PC-3 (cell line): Measurements from ENCODE around the gene C10orf143. TPM values are rescaled to one million over a fixed set of nuclear protein-coding genes. Genes with fewer than 3 reads are reported as not detected.

Source experiments
- ATAC-seq: fragments of 200-7000 bp; cut with Tn5 transposase; 2 replicates; pipeline ENCODE4 v1.9.1; 2020; ENCODE audit warnings: mild to moderate bottlenecking, moderate library complexity
- BruUV-seq: library from RNA; stranded (reverse); fragments of 400-500 nt; replicated peaks from 2 replicates; lab custom pipeline; 2021; lab: Mats Ljungman, UMichigan
- CTCF ChIA-PET: fragments of 300-600 bp; sonication (Branson Sonifier 250); formaldehyde crosslinking; loops from one replicate; lab custom pipeline; 2022; ENCODE audit warnings: antibody characterized with exemption; lab: Charles Lee
- POLR2A ChIA-PET: fragments of 300-600 bp; sonication (Branson Sonifier 250); formaldehyde crosslinking; loops from one replicate; lab custom pipeline; 2022; ENCODE audit warnings: antibody characterized with exemption; ENCODE audit not compliant: unreplicated experiment; lab: Charles Lee
- DNase-seq: peaks from one replicate; pipeline ENCODE4 v3.0.0-alpha.2; 2015
- H2AFZ ChIP-seq: fragments of 300-600 bp; sonication (generic); 2 replicates; pipeline ENCODE4 v1.6.0; 2016; ENCODE audit warnings: antibody characterized with exemption, low read length
- H3F3A ChIP-seq: fragments of 300-600 bp; sonication (generic); one replicate; pipeline ENCODE4 v1.6.0; 2017; ENCODE audit warnings: antibody characterized with exemption, low read length, control low read depth, mild to moderate bottlenecking; ENCODE audit not compliant: unreplicated experiment
- H3K27ac ChIP-seq: fragments of 300-600 bp; sonication (generic); 2 replicates; pipeline ENCODE4 v1.5.1; 2016; ENCODE audit warnings: mild to moderate bottlenecking, low read length
- H3K27me3 ChIP-seq: fragments of 300-600 bp; sonication (generic); 2 replicates; pipeline ENCODE4 v1.6.1; 2016; ENCODE audit warnings: low read length, mixed read lengths
- H3K36me3 ChIP-seq: fragments of 300-600 bp; sonication (generic); 2 replicates; pipeline ENCODE4 v1.6.1; 2016; ENCODE audit warnings: low read depth, mixed run types, low read length, mixed read lengths
- H3K4me1 ChIP-seq: fragments of 300-600 bp; sonication (generic); 2 replicates; pipeline ENCODE4 v1.5.1; 2016; ENCODE audit warnings: low read length; ENCODE audit not compliant: insufficient read depth
- H3K4me2 ChIP-seq: fragments of 300-600 bp; sonication (generic); 2 replicates; pipeline ENCODE4 v1.6.0; 2016; ENCODE audit warnings: low read length
- H3K4me3 ChIP-seq: fragments of 300-600 bp; sonication (generic); 2 replicates; pipeline ENCODE4 v1.5.1; 2016; ENCODE audit warnings: mild to moderate bottlenecking, low read length, mixed read lengths
- H3K79me2 ChIP-seq: fragments of 300-600 bp; sonication (generic); 2 replicates; pipeline ENCODE4 v1.6.1; 2017; ENCODE audit warnings: low read length, mixed read lengths
- H3K9ac ChIP-seq: fragments of 300-600 bp; sonication (generic); 2 replicates; pipeline ENCODE4 v1.6.0; 2016; ENCODE audit warnings: mild to moderate bottlenecking, low read length
- H3K9me2 ChIP-seq: fragments of 300-600 bp; sonication (generic); replicated peaks from 2 replicates; pipeline ENCODE4 v1.6.1; 2016; ENCODE audit warnings: mixed run types, low read length, mixed read lengths
- H3K9me3 ChIP-seq: fragments of 300-600 bp; sonication (generic); 2 replicates; pipeline ENCODE4 v1.6.1; 2016; ENCODE audit warnings: low read length, mixed read lengths
- H4K20me1 ChIP-seq: fragments of 300-600 bp; sonication (generic); 2 replicates; pipeline ENCODE4 v1.6.1; 2016; ENCODE audit warnings: low read length, mixed read lengths
- EZH2 ChIP-seq: fragments of 300-600 bp; sonication (generic); IDR thresholded peaks from one replicate; pipeline ENCODE4 v1.6.1; 2017; ENCODE audit warnings: antibody characterized with exemption, mild to moderate bottlenecking, low read length; ENCODE audit not compliant: unreplicated experiment
- EZH2phosphoT487 ChIP-seq: fragments of 300-600 bp; sonication (generic); IDR thresholded peaks from 2 replicates; pipeline ENCODE4 v1.6.1; 2018; ENCODE audit warnings: mild to moderate bottlenecking, antibody characterized with exemption, low read length, borderline replicate concordance
- intact Hi-C: fragments of 100-400 bp; cut with micrococcal nuclease; formaldehyde crosslinking; loops from 2 replicates; pipeline ENCODE4 v1.9.0; 2023
- total RNA-seq: library from RNA; depleted of rRNA; stranded (reverse); fragments of >200 nt; gene quantifications from 2 replicates; pipeline ENCODE4 v1.2.3, GENCODE V29; 2014
- TF ChIP-seq, protein P1 (sequence below): fragments of 300-600 bp; sonication (generic); conservative IDR thresholded peaks from 2 replicates; pipeline ENCODE4 v1.5.1; 2017; ENCODE audit warnings: antibody characterized with exemption, low read depth, mild to moderate bottlenecking, low read length

C10orf143 gene
- total RNA-seq, 1 experiment from 2014 or later: not detected

GRCh38 chr10:130062201-130062600, 48.4 kb downstream of the C10orf143 start:
- H3K9me3 ChIP-seq: no peaks in the 10 kb centered on the region
- CTCF ChIA-PET: no interaction called here
- intact Hi-C loops: no loop called here
- H3K79me2 ChIP-seq: no peaks in the 10 kb centered on the region
- no peak overlapping the region for H2AFZ ChIP-seq
- H3K9ac ChIP-seq: no peak overlapping the region
- TF ChIP-seq EZH2phosphoT487: no peak
- no peak overlapping the region for H3K4me3 ChIP-seq
- POLR2A ChIA-PET: interaction anchor here (0.6 kb wide), 1 partner anchor 48 kb away, joined by 3 read pairs; no protein-coding TSS in a partner anchor
- no peak overlapping the region for H3K4me2 ChIP-seq
- no peaks in the 10 kb centered on the region for H3K36me3 ChIP-seq
- no TSS peak for BruUV-seq
- no peaks in the 10 kb centered on the region for H4K20me1 ChIP-seq
- H3K27ac ChIP-seq: no peak overlapping the region
- DNase-seq (peak; percentile 28), ATAC-seq (peak; percentile 50)
- no peaks in the 10 kb centered on the region for H3K9me2 ChIP-seq
- H3F3A ChIP-seq: no peaks in the 10 kb centered on the region
- no peaks in the 10 kb centered on the region for H3K4me1 ChIP-seq
- H3K27me3 ChIP-seq: no peaks in the 10 kb centered on the region

DNA sequence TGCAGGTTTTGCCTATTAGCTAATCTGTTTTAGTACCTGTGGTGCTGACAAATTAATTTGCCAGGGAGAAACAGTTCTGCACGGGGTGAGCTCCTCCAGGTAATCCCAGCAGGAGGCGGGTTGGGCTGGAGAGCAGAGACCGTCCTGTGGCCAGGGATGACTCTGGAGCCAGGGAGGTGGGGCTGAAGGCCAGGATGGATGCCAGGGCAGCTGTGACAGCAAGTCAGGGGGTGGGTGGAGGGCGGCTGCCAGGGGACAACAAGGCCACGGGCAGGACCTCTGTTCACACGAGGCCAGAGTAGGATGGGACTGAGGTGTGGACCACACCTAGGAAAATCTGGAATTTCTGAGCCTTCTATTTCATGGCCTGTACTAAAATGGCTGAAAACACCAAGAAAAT, 48.9 kb downstream of the C10orf143 start:
- no peak for DNase-seq

DNA sequence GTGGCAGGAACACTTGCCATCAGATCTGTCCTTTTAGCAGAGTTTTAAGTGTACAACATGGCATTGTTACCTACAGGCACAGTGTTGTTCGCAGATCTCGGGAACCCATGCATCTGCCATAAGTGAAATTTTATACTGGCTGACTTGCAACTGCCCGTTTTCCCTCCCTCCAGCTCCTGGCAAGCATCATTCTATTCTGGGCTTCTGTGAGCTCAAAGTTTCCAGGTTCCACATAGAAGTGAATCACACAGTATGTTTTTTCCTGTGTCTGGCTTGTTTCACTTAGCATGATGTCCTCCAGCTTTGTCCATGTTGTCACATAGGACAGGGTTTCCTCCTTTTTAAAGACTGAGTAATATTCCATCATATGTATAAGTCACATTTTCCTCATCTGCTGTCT, 56.6 kb downstream of the C10orf143 start:
- Histone ChIP-seq H3K9ac (no peak overlapping the region), H3K36me3 (no peaks in the 10 kb centered on the region), H2AFZ (no peak overlapping the region), H3K4me2 (no peak overlapping the region), H3K79me2 (no peaks in the 10 kb centered on the region), H3K4me1 (no peaks in the 10 kb centered on the region), H3K9me2 (no peaks in the 10 kb centered on the region), H3K9me3 (no peaks in the 10 kb centered on the region), H3K27ac (no peak overlapping the region), H4K20me1 (no peaks in the 10 kb centered on the region), H3K4me3 (no peak overlapping the region), H3K27me3 (0 out of 2 replicates have a peak, but pooled peaks cover 7% of the 10 kb centered on the region), H3F3A (no peaks in the 10 kb centered on the region)
- intact Hi-C loops: no loop called here
- no TSS peak for BruUV-seq
- no peak for DNase-seq
- ChIA-PET CTCF (no interaction called here), POLR2A (no interaction called here)
- ATAC-seq: no peak
- TF ChIP-seq, protein P1, sequence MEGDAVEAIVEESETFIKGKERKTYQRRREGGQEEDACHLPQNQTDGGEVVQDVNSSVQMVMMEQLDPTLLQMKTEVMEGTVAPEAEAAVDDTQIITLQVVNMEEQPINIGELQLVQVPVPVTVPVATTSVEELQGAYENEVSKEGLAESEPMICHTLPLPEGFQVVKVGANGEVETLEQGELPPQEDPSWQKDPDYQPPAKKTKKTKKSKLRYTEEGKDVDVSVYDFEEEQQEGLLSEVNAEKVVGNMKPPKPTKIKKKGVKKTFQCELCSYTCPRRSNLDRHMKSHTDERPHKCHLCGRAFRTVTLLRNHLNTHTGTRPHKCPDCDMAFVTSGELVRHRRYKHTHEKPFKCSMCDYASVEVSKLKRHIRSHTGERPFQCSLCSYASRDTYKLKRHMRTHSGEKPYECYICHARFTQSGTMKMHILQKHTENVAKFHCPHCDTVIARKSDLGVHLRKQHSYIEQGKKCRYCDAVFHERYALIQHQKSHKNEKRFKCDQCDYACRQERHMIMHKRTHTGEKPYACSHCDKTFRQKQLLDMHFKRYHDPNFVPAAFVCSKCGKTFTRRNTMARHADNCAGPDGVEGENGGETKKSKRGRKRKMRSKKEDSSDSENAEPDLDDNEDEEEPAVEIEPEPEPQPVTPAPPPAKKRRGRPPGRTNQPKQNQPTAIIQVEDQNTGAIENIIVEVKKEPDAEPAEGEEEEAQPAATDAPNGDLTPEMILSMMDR: no peak
- TF ChIP-seq EZH2phosphoT487: no peak
- TF ChIP-seq EZH2: no peak

More for the DNA sequence above, 48.9 kb downstream of the C10orf143 start:
- H3K27ac ChIP-seq: no peak overlapping the region
- no peaks in the 10 kb centered on the region for H4K20me1 ChIP-seq
- no peak overlapping the region for H3K4me3 ChIP-seq
- H3K9me2 ChIP-seq: no peaks in the 10 kb centered on the region
- H3K27me3 ChIP-seq: no peaks in the 10 kb centered on the region
- no peak overlapping the region for H2AFZ ChIP-seq
- no peak for ATAC-seq
- H3K79me2 ChIP-seq: no peaks in the 10 kb centered on the region
- POLR2A ChIA-PET: interaction anchor here (0.6 kb wide), 1 partner anchor 48 kb away, joined by 3 read pairs; no protein-coding TSS in a partner anchor
- CTCF ChIA-PET: no interaction called here
- no peak overlapping the region for H3K9ac ChIP-seq
- H3K4me2 ChIP-seq: no peak overlapping the region
- no peaks in the 10 kb centered on the region for H3K4me1 ChIP-seq
- no peaks in the 10 kb centered on the region for H3K9me3 ChIP-seq
- no peaks in the 10 kb centered on the region for H3K36me3 ChIP-seq
- BruUV-seq: no TSS peak
- intact Hi-C loops: no loop called here
- H3F3A ChIP-seq: no peaks in the 10 kb centered on the region
- TF ChIP-seq, protein P1: no peak
- TF ChIP-seq EZH2phosphoT487: no peak
- TF ChIP-seq EZH2: no peak
